H1 (cell line): ENCODE data around the gene NECAB3. TPM values are rescaled to one million over a fixed set of nuclear protein-coding genes. Genes with fewer than 3 reads are reported as not detected.

ENCODE experiments used
- ASH2L ChIP-seq: fragments of 200-600, 300-600 bp; sonication (generic); IDR thresholded peaks from one replicate; pipeline ENCODE4 v1.7.1; 2017; ENCODE audit warnings: low read length
- BACH1 ChIP-seq: IDR thresholded peaks from 2 replicates; pipeline ENCODE4 v1.6.1; 2012; ENCODE audit warnings: low read length, improper control_type of control experiment
- BCL11A ChIP-seq, 2 experiments: IDR thresholded peaks; one replicate each; pipeline ENCODE4 v1.6.1; 2011; ENCODE audit warnings: low read depth in 2 of 2, low read length in 2 of 2, mild to moderate bottlenecking in 2 of 2
- BRCA1 ChIP-seq: IDR thresholded peaks from 2 replicates; pipeline ENCODE4 v1.6.1; 2012; ENCODE audit warnings: low read depth, low read length, improper control_type of control experiment
- CHD1 ChIP-seq: IDR thresholded peaks from 2 replicates; pipeline ENCODE4 v1.6.1; 2012; ENCODE audit warnings: low read depth, low read length, improper control_type of control experiment
- CHD7 ChIP-seq: fragments of 300-600 bp; sonication (generic); IDR thresholded peaks from 2 replicates; pipeline ENCODE4 v1.7.1; 2012; ENCODE audit warnings: low read length, moderate library complexity, mild to moderate bottlenecking, inconsistent platforms; ENCODE audit not compliant: insufficient replicate concordance
- GABPA ChIP-seq: IDR thresholded peaks from 2 replicates; pipeline ENCODE4 v1.6.1; 2011; ENCODE audit warnings: mild to moderate bottlenecking, low read length, moderate library complexity, borderline replicate concordance; ENCODE audit not compliant: insufficient read depth
- JUN ChIP-seq: IDR thresholded peaks from 2 replicates; pipeline ENCODE4 v1.6.1; 2011; ENCODE audit warnings: low read depth, mild to moderate bottlenecking, improper control_type of control experiment, low read length
- RXRA ChIP-seq: IDR thresholded peaks from 2 replicates; pipeline ENCODE4 v1.6.1; 2011; ENCODE audit warnings: low read depth, mild to moderate bottlenecking, low read length, moderate library complexity; ENCODE audit not compliant: insufficient read depth
- SP1 ChIP-seq: IDR thresholded peaks from 2 replicates; pipeline ENCODE4 v1.6.1; 2011; ENCODE audit warnings: low read depth, low read length
- TAF1 ChIP-seq: IDR thresholded peaks from 2 replicates; pipeline ENCODE4 v1.6.1; 2011; ENCODE audit warnings: mild to moderate bottlenecking, low read depth, low read length
- polyA plus RNA-seq, 7 experiments: library from polyadenylated mRNA; depleted of rRNA in 3 of 7; stranded (reverse) in 5 of 7; unstranded in 2 of 7; fragments of >200 nt in 5 of 7; fragments of 200-250 nt in 2 of 7; gene quantifications; 1 replicate in 5 of 7; 2 replicates in 1 of 7; 4 replicates in 1 of 7; pipeline versions ENCODE4 v1.2.1 to v1.2.3, GENCODE V29; 2011 to 2013; ENCODE audit warnings: missing spikeins in 2 of 7, mixed read lengths in 2 of 7
- total RNA-seq: library from RNA; stranded (reverse); fragmentation: NEBNext Ultra II Directional; extraction: Animal tissue kit (Norgen Biotek cat#: 25700); gene quantifications from 2 replicates; pipeline ENCODE4 v1.2.1, GENCODE V29; 2021

Gene NECAB3
- total and polyA plus RNA-seq, 2 of the 8 experiments (the other 6 are each of a cell fraction or from before 2014, with no cell fraction given), result 20.5 to 46.2 TPM

DNA sequence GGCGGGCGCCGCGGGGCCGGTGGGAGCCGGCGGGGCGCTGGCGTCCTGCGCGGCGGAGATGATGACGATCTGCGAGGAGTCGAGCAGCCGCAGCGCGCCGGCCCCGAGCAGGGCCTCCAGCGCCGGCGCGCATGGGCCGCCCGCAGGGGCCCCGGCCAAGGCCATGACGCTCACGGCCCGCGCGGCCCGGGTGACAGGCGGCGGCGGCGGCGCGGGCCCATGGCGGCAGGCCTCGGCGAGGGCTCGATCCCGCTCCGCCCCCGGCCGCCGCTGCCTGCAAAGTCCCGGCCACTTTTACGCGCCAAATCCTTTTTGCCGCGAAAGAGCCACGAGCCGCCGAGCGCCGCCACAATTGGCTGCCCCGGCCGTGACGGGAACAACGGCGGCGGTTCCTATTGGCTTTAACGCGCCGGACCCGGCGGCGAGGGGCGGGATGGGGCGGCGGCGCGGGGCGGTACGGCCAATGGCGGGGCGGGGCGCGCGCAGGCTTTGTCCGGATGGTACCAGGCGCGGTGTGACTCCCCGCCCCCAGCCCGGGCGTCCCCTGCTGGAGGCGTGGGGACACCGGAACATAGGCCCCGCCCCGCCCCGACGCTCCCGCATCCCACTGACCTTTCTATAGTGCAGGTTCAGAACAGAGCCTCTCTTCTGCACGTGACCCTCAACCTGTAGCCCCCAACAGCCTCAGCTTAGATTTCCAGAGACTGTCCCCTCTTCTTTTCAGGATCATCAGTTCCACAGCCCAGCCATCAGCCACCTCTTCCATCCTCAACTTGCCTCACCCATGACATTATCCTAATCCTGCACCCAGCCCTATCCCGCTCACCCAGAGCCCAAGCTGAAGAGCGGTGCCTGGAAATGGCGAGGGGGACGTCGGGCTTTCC lies 12.1 kb upstream of the NECAB3 start, which contains the start of gene E2F1 (continued):
- no peak for TF ChIP-seq CHD7
- TF ChIP-seq CHD1, result no peak
- TF ChIP-seq ASH2L, result peak; percentile 14
- TF ChIP-seq SP1, result peak; percentile 59
- no peak for TF ChIP-seq BACH1
- TF ChIP-seq TAF1, result peak; percentile 88
- no peak for TF ChIP-seq JUN
- TF ChIP-seq BRCA1, result no peak
- no peak for TF ChIP-seq RXRA
- no peak for TF ChIP-seq BCL11A (IDR thresholded peaks at IDR 0.05; ENCODE audit: low read depth in 2 of 2, low read length in 2 of 2)
- no peak for TF ChIP-seq GABPA
